GM23338 (cell line): ENCODE data around the gene PRCC. TPM values are rescaled to one million over a fixed set of nuclear protein-coding genes. Genes with fewer than 3 reads are reported as not detected.

Experiments used
- ATAC-seq: fragments of 200-7000 bp; cut with Tn5 transposase; 3 replicates; pipeline ENCODE4 v1.9.1; 2020
- DNase-seq: peaks from one replicate; pipeline ENCODE4 v3.0.0-alpha.2; 2015; ENCODE audit warnings: low spot score
- H2AFZ ChIP-seq: fragments of 200-600 bp; sonication (generic); 2 replicates; pipeline ENCODE4 v1.8.0; 2016; ENCODE audit warnings: antibody characterized with exemption, mild to moderate bottlenecking, moderate library complexity
- H3F3A ChIP-seq: fragments of 200-600 bp; sonication (generic); replicated peaks from 2 replicates; pipeline ENCODE4 v1.8.0; 2017; ENCODE audit warnings: antibody characterized with exemption, mixed run types, low read depth
- H3K27ac ChIP-seq: fragments of 200-600 bp; sonication (generic); 2 replicates; pipeline ENCODE4 v1.6.1; 2016; ENCODE audit warnings: low read depth
- H3K27me3 ChIP-seq: fragments of 200-600 bp; sonication (generic); 2 replicates; pipeline ENCODE4 v1.8.0; 2016; ENCODE audit warnings: mild to moderate bottlenecking, mixed run types, moderate library complexity; ENCODE audit not compliant: insufficient read depth
- H3K36me3 ChIP-seq: fragments of 200-600 bp; sonication (generic); 2 replicates; pipeline ENCODE4 v1.8.0; 2016; ENCODE audit warnings: mild to moderate bottlenecking; ENCODE audit not compliant: insufficient read depth
- H3K4me1 ChIP-seq: fragments of 200-600 bp; sonication (generic); 2 replicates; pipeline ENCODE4 v1.8.0; 2016; ENCODE audit warnings: mild to moderate bottlenecking, moderate library complexity; ENCODE audit not compliant: insufficient read depth
- H3K4me2 ChIP-seq: fragments of 200-600 bp; sonication (generic); 2 replicates; pipeline ENCODE4 v1.7.1; 2017; ENCODE audit warnings: mixed run types
- H3K4me3 ChIP-seq: fragments of 200-600 bp; sonication (generic); 2 replicates; pipeline ENCODE4 v1.6.1; 2016; ENCODE audit warnings: mixed run types
- H3K79me2 ChIP-seq: fragments of 200-600 bp; sonication (generic); replicated peaks from 2 replicates; pipeline ENCODE4 v1.8.0; 2017; ENCODE audit warnings: mild to moderate bottlenecking; ENCODE audit not compliant: insufficient read depth
- H3K9me2 ChIP-seq: fragments of 200-600 bp; sonication (generic); 2 replicates; pipeline ENCODE4 v1.8.0; 2017; ENCODE audit not compliant: insufficient read depth
- H4K20me1 ChIP-seq: fragments of 200-600 bp; sonication (generic); replicated peaks from 2 replicates; pipeline ENCODE4 v1.8.0; 2017; ENCODE audit warnings: mild to moderate bottlenecking; ENCODE audit not compliant: insufficient read depth
- H3K27ac Mint-ChIP-seq: 2 replicates; pipeline ENCODE4 v1.8.0; 2020; ENCODE audit warnings: inconsistent platforms, mild to moderate bottlenecking, moderate library complexity, mixed read lengths
- H3K27me3 Mint-ChIP-seq: 3 replicates; pipeline ENCODE4 v1.8.0; 2022; ENCODE audit warnings: low read depth, mild to moderate bottlenecking, moderate library complexity, mixed read lengths, inconsistent platforms; ENCODE audit not compliant: insufficient read depth, poor library complexity
- H3K36me3 Mint-ChIP-seq: 3 replicates; pipeline ENCODE4 v1.8.0; 2021; ENCODE audit warnings: low read depth, mild to moderate bottlenecking, inconsistent platforms, moderate library complexity, mixed read lengths
- H3K4me1 Mint-ChIP-seq: 3 replicates; pipeline ENCODE4 v1.8.0; 2020; ENCODE audit warnings: mild to moderate bottlenecking, inconsistent platforms, mixed read lengths
- H3K4me3 Mint-ChIP-seq: 3 replicates; pipeline ENCODE4 v1.8.0; 2021; ENCODE audit warnings: moderate library complexity, mild to moderate bottlenecking, inconsistent platforms, mixed read lengths
- H3K9me3 Mint-ChIP-seq: 3 replicates; pipeline ENCODE4 v1.8.0; 2020; ENCODE audit warnings: moderate library complexity, mild to moderate bottlenecking, inconsistent platforms, mixed read lengths
- CREB1 ChIP-seq: fragments of 250-450 bp; sonication (Bioruptor Pico); IDR thresholded peaks from 2 replicates; pipeline ENCODE4 v1.5.0; 2020; ENCODE audit warnings: low read depth, mild to moderate bottlenecking, moderate library complexity
- ETS1 ChIP-seq: IDR thresholded peaks from 2 replicates; pipeline ENCODE4 v1.6.1; 2016; ENCODE audit warnings: antibody characterized with exemption
- EZH2 ChIP-seq: fragments of 200-600 bp; sonication (generic); IDR thresholded peaks from one replicate; pipeline ENCODE4 v1.8.0; 2017; ENCODE audit warnings: antibody characterized with exemption, mild to moderate bottlenecking, low read depth; ENCODE audit not compliant: unreplicated experiment
- EZH2phosphoT487 ChIP-seq: fragments of 200-600 bp; sonication (generic); IDR thresholded peaks from one replicate; pipeline ENCODE4 v1.8.1; 2018; ENCODE audit warnings: antibody characterized with exemption; ENCODE audit not compliant: unreplicated experiment
- JUNB ChIP-seq: IDR thresholded peaks from one replicate; pipeline ENCODE4 v1.6.1; 2016; ENCODE audit warnings: antibody characterized with exemption; ENCODE audit not compliant: unreplicated experiment
- NANOG ChIP-seq: IDR thresholded peaks from 2 replicates; pipeline ENCODE4 v1.6.1; 2016; ENCODE audit warnings: antibody characterized with exemption, borderline replicate concordance
- REST ChIP-seq: IDR thresholded peaks from one replicate; pipeline ENCODE4 v1.6.1; 2018; ENCODE audit warnings: antibody characterized with exemption; ENCODE audit not compliant: unreplicated experiment
- STAT1 ChIP-seq: IDR thresholded peaks from one replicate; pipeline ENCODE4 v1.6.1; 2016; ENCODE audit warnings: antibody characterized with exemption; ENCODE audit not compliant: unreplicated experiment
- ZNF114 ChIP-seq: fragments of 250-450 bp; sonication (Bioruptor Pico); IDR thresholded peaks from 2 replicates; pipeline ENCODE4 v1.5.0; 2020; ENCODE audit warnings: mild to moderate bottlenecking, moderate library complexity
- ZNF331 ChIP-seq: fragments of 250-450 bp; sonication (Bioruptor Pico); IDR thresholded peaks from 2 replicates; pipeline ENCODE4 v1.5.0; 2020; ENCODE audit warnings: low read depth, mild to moderate bottlenecking, moderate library complexity
- ZNF462 ChIP-seq: fragments of 250-450 bp; sonication (Bioruptor Pico); IDR thresholded peaks from 2 replicates; pipeline ENCODE4 v1.5.0; 2020; ENCODE audit warnings: mild to moderate bottlenecking, moderate library complexity
- polyA plus RNA-seq: library from polyadenylated mRNA; unstranded; fragments of >200 nt; fragmentation: Nextera tagmentation; extraction: Ambion mirVana; gene quantifications from 2 replicates; pipeline ENCODE4 v1.2.1, GENCODE V29; 2016
- total RNA-seq: library from RNA; depleted of rRNA; stranded (reverse); fragments of >200 nt; shearing (Covaris generic); gene quantifications from 2 replicates; pipeline ENCODE4 v1.2.3, GENCODE V29; 2014

PRCC gene
- total and polyA plus RNA-seq, 2 experiments from 2014 or later = 66.2 to 72.9 TPM

- no peak for TF ChIP-seq ZNF462 (CRISPR knock-in tag)
- no peak for TF ChIP-seq JUNB
- TF ChIP-seq ZNF331 = no peak
- TF ChIP-seq EZH2 = no peak
Measured at GRCh38 chr1:156803086-156803851, 35.9 kb downstream of the PRCC start (continued).

- Histone ChIP-seq H3K79me2 (no peaks in the 10 kb centered on the region), H3K36me3 (peaks cover 9% of the 10 kb centered on the region), H3F3A (no peaks in the 10 kb centered on the region; the same call in 1 of the 2 replicates), H3K27me3 (no peaks in the 10 kb centered on the region), H3K4me1 (no peaks in the 10 kb centered on the region), H3K9me2 (no peaks in the 10 kb centered on the region), H3K4me2 (no peak overlapping the region), H3K27ac (no peak overlapping the region), H2AFZ (no peak overlapping the region), H3K4me3 (no peak overlapping the region), H4K20me1 (no peaks in the 10 kb centered on the region; the same call in 1 of the 2 replicates)
- H3K36me3 Mint-ChIP-seq = peaks cover 27% of the 10 kb centered on the region
- H3K27me3 Mint-ChIP-seq = peaks cover 18% of the 10 kb centered on the region
- H3K4me1 Mint-ChIP-seq = 0 out of 3 replicates have a peak, but pooled peaks cover under 1% of the 10 kb centered on the region
- no peak overlapping the region for H3K27ac Mint-ChIP-seq
- ATAC-seq (no peak), DNase-seq (no peak)
- no peaks in the 10 kb centered on the region for H3K9me3 Mint-ChIP-seq
- H3K4me3 Mint-ChIP-seq = no peak overlapping the region
- TF ChIP-seq ETS1 (no peak), NANOG (no peak), ZNF114 (CRISPR knock-in tag) (no peak), EZH2 (no peak), JUNB (no peak), STAT1 (no peak), CREB1 (CRISPR knock-in tag) (no peak), REST (no peak), EZH2phosphoT487 (no peak), ZNF331 (no peak)
Measured at GRCh38 chr1:156804026-156804425, 36.7 kb downstream of the PRCC start.
